GM15510 (cell line): ENCODE measurements around the gene EXTL1.

Experiments used
- POLR2A ChIP-seq: IDR thresholded peaks from 3 replicates; pipeline ENCODE4 v1.6.1; 2011; ENCODE audit warnings: borderline replicate concordance; ENCODE audit not compliant: insufficient read length; ENCODE audit errors: extremely low read depth

EXTL1 gene

GRCh38 chr1:26041401-26041800 is 19.8 kb downstream of the EXTL1 start:
- TF ChIP-seq POLR2A = no peak

- TF ChIP-seq POLR2A = no peak
These were observed 20.4 kb downstream of the EXTL1 start for GRCh38 chr1:26041978-26042377.

- TF ChIP-seq POLR2A = no peak
These were observed 22.2 kb downstream of the EXTL1 start for GRCh38 chr1:26043765-26044164.

GRCh38 chr1:26044414-26044813 is 22.8 kb downstream of the EXTL1 start:
- TF ChIP-seq POLR2A = no peak

GRCh38 chr1:26044971-26045721 is 23.6 kb downstream of the EXTL1 start:
- no peak for TF ChIP-seq POLR2A

GRCh38 chr1:26045722-26046245 is 24.2 kb downstream of the EXTL1 start, which contains the start of gene SLC30A2:
Gene SLC30A2 (minus strand): TSS chr1:26046118. CDS start chr1:26045896, 222 bp downstream.
- TF ChIP-seq POLR2A = no peak

- TF ChIP-seq POLR2A = no peak
These were observed 24.9 kb downstream of the EXTL1 start for GRCh38 chr1:26046246-26047095.

- no peak for TF ChIP-seq POLR2A
These were observed 25.8 kb downstream of the EXTL1 start for GRCh38 chr1:26047278-26047874.

- no peak for TF ChIP-seq POLR2A
These were observed 28.1 kb downstream of the EXTL1 start for GRCh38 chr1:26049531-26050247.

GRCh38 chr1:26050248-26050640 is 28.7 kb downstream of the EXTL1 start:
- TF ChIP-seq POLR2A = no peak

GRCh38 chr1:26053718-26054560 is 32.4 kb downstream of the EXTL1 start:
- TF ChIP-seq POLR2A = no peak

GRCh38 chr1:26055041-26055440 is 33.5 kb downstream of the EXTL1 start:
- no peak for TF ChIP-seq POLR2A

GRCh38 chr1:26057189-26057588 is 35.6 kb downstream of the EXTL1 start:
- TF ChIP-seq POLR2A = no peak
